Ishikawa (cell line): ENCODE data around the gene ZYX.

ENCODE experiments used
- CEBPB ChIP-seq: IDR thresholded peaks from 2 replicates; pipeline ENCODE4 v1.6.1; 2012
- CREB1 ChIP-seq: IDR thresholded peaks from 2 replicates; pipeline ENCODE4 v1.6.1; 2012; ENCODE audit warnings: low read depth
- EGR1 ChIP-seq: IDR thresholded peaks from 2 replicates; pipeline ENCODE4 v1.6.1; 2012
- EP300 ChIP-seq: IDR thresholded peaks from 2 replicates; pipeline ENCODE4 v1.6.1; 2012; ENCODE audit warnings: borderline replicate concordance
- FOXM1 ChIP-seq: IDR thresholded peaks from 2 replicates; pipeline ENCODE4 v1.6.1; 2012; ENCODE audit warnings: low read depth, borderline replicate concordance
- MAX ChIP-seq: IDR thresholded peaks from 2 replicates; pipeline ENCODE4 v1.6.1; 2012
- RAD21 ChIP-seq: IDR thresholded peaks from 2 replicates; pipeline ENCODE4 v1.6.1; 2012; ENCODE audit warnings: low read depth
- REST ChIP-seq: IDR thresholded peaks from 2 replicates; pipeline ENCODE4 v1.6.1; 2012; ENCODE audit warnings: low read depth, mild to moderate bottlenecking
- TAF1 ChIP-seq: IDR thresholded peaks from 2 replicates; pipeline ENCODE4 v1.6.1; 2012; ENCODE audit warnings: low read depth, mild to moderate bottlenecking
- USF1 ChIP-seq: IDR thresholded peaks from 2 replicates; pipeline ENCODE4 v1.6.1; 2012
- YY1 ChIP-seq: IDR thresholded peaks from 2 replicates; pipeline ENCODE4 v1.6.1; 2012; ENCODE audit warnings: low read depth

- TF ChIP-seq RAD21: no peak
- no peak for TF ChIP-seq EP300
- no peak for TF ChIP-seq EGR1
- no peak for TF ChIP-seq YY1
- TF ChIP-seq FOXM1: no peak
- TF ChIP-seq TAF1: no peak
- TF ChIP-seq CEBPB: no peak
- no peak for TF ChIP-seq MAX
- TF ChIP-seq REST: no peak
- TF ChIP-seq USF1: no peak
- TF ChIP-seq CREB1: no peak
Measured at GRCh38 chr7:143351574-143351973, 29.6 kb upstream of the ZYX start.
